HG03108 (cell line): Measurements from ENCODE around the gene BARHL2.

Experiments
- ATAC-seq: cut with Tn5 transposase; IDR thresholded peaks from one replicate; pipeline ENCODE4 v1.9.1; 2021; ENCODE audit warnings: moderate library complexity; ENCODE audit not compliant: unreplicated experiment

Gene BARHL2

GRCh38 chr1:90724926-90725656 lies 8.0 kb upstream of the BARHL2 start:
- no peak for ATAC-seq

DNA sequence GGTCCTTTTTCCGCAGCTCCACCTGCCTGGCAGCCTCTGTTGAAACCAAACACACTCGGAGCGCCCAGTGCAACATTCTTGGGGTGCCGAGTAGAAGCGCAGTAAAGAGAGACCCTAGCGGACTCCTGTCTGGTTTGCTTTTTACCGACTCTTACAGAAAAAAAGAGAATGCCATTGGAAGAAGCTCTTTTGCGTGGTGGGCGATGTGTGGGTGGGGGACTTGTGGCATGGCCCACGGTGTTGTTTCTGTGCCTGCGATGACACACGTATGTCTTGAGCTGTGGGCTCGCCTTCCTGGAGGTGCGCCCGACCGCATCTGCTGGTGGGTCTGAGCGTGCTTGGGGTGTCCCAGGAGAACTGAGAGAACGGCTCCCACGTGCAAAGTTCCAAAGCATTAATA lies 7.3 kb upstream of the BARHL2 start:
- no peak for ATAC-seq

- ATAC-seq: no peak
These were observed 6.5 kb upstream of the BARHL2 start for GRCh38 chr1:90723590-90724108.

- no peak for ATAC-seq
These were observed 5.9 kb upstream of the BARHL2 start for GRCh38 chr1:90722874-90723589.

DNA sequence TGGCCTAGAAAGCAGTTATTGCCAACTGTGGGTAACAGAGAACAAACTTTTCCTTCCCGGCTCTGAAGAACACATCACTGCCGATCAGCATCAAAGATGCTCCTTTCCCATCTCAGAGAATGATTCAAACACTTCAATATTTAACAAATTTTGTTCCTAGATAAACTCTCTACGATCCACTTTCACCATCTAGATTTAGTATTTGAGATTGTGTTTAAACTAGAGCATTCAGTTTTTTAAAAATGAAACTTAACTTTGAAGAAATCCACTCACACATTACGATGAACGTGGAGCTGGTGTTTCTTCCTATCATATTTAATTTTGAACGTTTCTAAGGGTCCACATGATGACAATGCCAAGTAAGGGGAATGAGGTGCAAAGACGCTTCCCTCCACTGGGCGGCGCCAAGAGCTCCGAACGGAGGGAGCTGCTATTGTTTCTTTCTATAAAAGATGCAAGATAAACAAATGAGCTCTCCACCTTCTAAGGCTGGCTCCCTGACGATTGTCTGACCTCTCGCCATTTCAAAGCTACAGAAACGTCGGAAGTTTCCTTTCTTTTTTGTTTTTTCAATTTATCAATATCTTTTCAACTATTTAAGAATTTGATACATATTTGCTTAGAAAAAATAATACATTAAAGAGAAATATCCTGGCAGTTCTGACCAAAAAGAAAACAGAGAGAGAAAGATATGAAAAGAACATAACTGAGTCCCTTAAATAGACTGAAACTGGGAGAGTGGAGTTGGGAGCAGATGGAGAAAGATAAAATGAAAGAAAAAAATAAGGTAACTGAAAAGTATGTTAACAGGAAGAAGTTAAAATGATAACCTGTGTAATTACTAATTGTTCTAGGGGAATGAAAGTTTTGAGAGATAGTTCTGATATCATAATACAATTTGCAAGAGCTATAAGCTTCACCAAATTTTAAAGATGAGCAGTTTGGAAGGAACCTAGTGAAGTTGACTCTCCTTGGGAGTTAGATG lies 4.4 kb upstream of the BARHL2 start:
- no peak for ATAC-seq

GRCh38 chr1:90720145-90720636 lies 3.1 kb upstream of the BARHL2 start:
- no peak for ATAC-seq

GRCh38 chr1:90719330-90720144 lies 2.4 kb upstream of the BARHL2 start:
- no peak for ATAC-seq

GRCh38 chr1:90718411-90719329 lies 1.6 kb upstream of the BARHL2 start:
- no peak for ATAC-seq

GRCh38 chr1:90717665-90718410 lies 736 bp upstream of the BARHL2 start:
- ATAC-seq: no peak

DNA sequence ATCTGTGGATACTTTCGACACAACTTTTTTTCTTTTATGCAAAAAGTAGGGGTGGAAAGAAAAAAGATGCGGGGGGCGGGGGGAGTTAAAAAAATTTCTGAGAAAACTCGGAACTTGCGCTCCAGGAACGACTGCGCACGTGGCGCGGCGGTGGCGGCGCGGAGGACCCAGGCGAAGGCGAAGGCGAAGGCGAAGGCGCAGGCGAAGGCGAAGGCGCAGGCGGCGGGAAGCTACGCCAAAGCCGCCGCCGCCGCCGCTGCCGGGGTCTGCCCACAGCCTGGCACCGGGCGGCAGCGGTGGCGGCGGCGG lies 208 bp upstream of the BARHL2 start:
- no peak for ATAC-seq

DNA sequence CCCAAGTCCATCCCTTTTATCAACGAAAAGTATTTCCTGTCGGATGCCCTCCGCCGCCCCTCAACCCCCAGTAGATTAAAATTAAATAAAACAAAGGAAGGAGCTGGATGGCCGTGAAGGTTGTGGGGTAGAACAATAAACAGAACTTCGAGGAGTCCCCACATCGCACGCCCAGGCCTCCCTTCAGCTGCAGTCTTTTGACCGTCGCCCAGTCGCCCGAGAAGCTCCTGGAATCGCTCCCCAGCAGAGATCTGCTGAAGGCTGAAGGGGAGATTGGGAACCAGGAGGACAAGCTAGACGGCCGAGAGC lies 905 bp downstream of the BARHL2 start:
- ATAC-seq: no peak

GRCh38 chr1:90715309-90715708 lies 1.8 kb downstream of the BARHL2 start:
- no peak for ATAC-seq

- ATAC-seq: no peak
These were observed 2.6 kb downstream of the BARHL2 start for GRCh38 chr1:90714521-90714951.

GRCh38 chr1:90713741-90714509 lies 3.2 kb downstream of the BARHL2 start:
- no peak for ATAC-seq

DNA sequence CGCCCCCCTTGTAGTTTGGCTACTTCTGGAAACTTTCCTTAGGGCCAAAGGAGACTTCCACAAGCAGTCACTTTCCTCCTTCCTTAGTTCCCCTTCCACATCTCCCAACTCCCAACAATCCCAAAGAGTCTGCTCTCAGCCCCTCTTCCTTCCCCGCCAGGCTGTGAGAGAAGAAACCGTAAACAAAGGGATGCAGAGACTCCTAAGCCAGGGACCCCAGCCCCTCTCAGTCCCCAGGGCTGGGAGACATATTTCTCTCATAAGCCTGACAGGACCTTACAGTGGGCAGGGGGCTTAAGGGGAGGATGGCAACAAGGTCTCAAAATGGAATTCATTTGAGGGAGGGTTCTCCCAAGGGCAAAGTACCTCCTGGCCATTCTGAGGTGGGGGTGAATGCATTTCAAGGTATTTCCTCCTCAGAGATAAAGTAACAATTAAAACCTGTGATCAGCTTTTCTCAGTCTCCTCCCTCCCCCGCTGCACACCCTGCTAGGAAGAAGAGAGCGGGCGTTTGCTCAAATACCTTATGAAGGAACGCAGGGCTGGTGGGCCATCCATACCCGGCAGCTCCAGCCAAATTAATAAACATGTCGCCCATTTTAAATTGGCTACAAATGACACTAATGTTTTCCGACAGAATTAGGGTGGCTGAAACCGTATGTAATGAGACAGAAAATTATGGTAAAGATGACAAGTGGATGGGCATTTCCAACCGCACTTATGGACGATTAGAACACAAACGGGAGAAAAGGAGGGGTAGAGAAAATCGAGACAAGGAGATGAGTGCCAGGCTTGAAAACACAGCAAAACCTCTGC lies 4.0 kb downstream of the BARHL2 start:
- ATAC-seq: no peak

DNA sequence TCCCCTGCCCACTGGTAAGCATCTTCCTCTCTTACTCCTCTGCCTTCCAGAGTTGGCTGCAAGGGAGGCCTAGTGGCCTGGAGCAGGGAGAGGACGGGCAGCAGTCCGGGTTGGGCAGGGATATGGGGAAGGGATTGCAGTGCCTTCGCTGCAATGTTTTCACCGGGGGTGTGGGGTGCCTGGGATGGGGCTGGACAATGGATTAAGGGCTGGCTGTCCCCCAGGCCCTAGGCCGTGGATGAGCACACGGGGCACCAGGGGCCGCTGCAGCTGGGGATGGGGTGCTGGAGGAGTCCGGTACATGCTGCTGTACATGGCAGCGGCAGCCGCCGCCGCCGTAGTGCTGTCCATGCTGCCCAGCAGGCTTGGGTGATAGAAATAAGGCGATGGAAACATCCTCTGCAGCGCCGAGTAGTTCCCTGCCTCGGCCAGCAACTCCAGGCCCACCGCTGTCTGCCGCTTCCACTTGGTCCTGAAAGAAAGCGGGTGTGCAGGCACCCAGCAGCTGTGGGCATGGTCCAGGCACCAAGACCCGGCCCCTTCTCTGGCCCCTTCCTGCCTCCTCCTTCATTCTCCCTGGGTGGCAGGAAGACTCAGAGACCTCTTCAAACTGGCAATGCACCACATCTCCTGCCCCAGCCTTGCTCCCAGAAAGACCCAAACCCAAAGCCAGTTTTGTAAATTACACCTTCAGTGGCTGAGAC lies 4.8 kb downstream of the BARHL2 start:
- no peak for ATAC-seq
